ENCODE measurements around the gene KRTAP10-12. TPM values are rescaled to one million over a fixed set of nuclear protein-coding genes. Genes with fewer than 3 reads are reported as not detected.

The KRTAP10-12 gene
- total RNA-seq, 2 experiments from 2014 or later: not detected

- H3K27ac ChIP-seq (ENCODE audit: low read depth in 1 of 2, low read length in 2 of 2): no peak overlapping the region
- H3K27me3 ChIP-seq (ENCODE audit: control insufficient read depth in 1 of 2, insufficient read depth in 2 of 2, low read length in 2 of 2): peaks cover 2 to 6% of the 10 kb centered on the region in 2 experiments
- peaks cover 5% of the 10 kb centered on the region for H3K4me1 ChIP-seq (ENCODE audit: insufficient read depth, low read length)
- ATAC-seq (ENCODE audit: poor library complexity) (no peak), DNase-seq (no peak)
- intact Hi-C loops (cut with DNase I, micrococcal nuclease): loop anchor here in 1 of 2 experiments (2.0 kb wide), 1 partner anchor 35 kb away; the partner anchor contains the start of gene KRTAP12-3
- Mint-ChIP-seq H3K4me1 (ENCODE audit: low read depth) (peaks cover 19% of the 10 kb centered on the region), H3K36me3 (ENCODE audit: low read depth) (no peaks in the 10 kb centered on the region), H3K27me3 (peaks cover 27% of the 10 kb centered on the region), H3K27ac (no peak overlapping the region), H3K9me3 (peaks cover 5% of the 10 kb centered on the region), H3K4me3 (no peak overlapping the region)
- no peak overlapping the region for H3K4me3 ChIP-seq (ENCODE audit: low read length)
- ChIA-PET CTCF (no interaction called here), POLR2A (interaction anchor here (0.8 to 1.2 kb wide), 2 partner anchors 34 to 67 kb away, joined by 3 read pairs; partner anchors contain the start of gene KRTAP12-3)
- H3K36me3 ChIP-seq (ENCODE audit: insufficient read depth, low read length): no peaks in the 10 kb centered on the region
- TF ChIP-seq CTCF (IDR thresholded peaks at IDR 0.05): no peak
- peaks cover 0 to 11% of the 10 kb centered on the region in 2 experiments for H3K9me3 ChIP-seq (ENCODE audit: control insufficient read depth in 1 of 2, insufficient read depth in 1 of 2, low read length in 2 of 2)
Measured at GRCh38 chr21:44691686-44692085, 5.3 kb upstream of the KRTAP10-12 start.

- Mint-ChIP-seq H3K9me3 (peaks cover 5% of the 10 kb centered on the region), H3K4me3 (no peak overlapping the region), H3K27ac (no peak overlapping the region), H3K36me3 (ENCODE audit: low read depth) (no peaks in the 10 kb centered on the region), H3K27me3 (peaks cover 36% of the 10 kb centered on the region), H3K4me1 (ENCODE audit: low read depth) (peaks cover 19% of the 10 kb centered on the region)
- H3K27me3 ChIP-seq (ENCODE audit: control insufficient read depth in 1 of 2, insufficient read depth in 2 of 2, low read length in 2 of 2): peaks cover 10 to 11% of the 10 kb centered on the region in 2 experiments
- H3K36me3 ChIP-seq (ENCODE audit: insufficient read depth, low read length): no peaks in the 10 kb centered on the region
- ATAC-seq (ENCODE audit: poor library complexity) (no peak), DNase-seq (no peak)
- H3K9me3 ChIP-seq (ENCODE audit: control insufficient read depth in 1 of 2, insufficient read depth in 1 of 2, low read length in 2 of 2): peaks cover 5 to 11% of the 10 kb centered on the region in 2 experiments
- ChIA-PET POLR2A (no interaction called here), CTCF (interaction anchor here (0.7 kb wide), 1 partner anchor 100 kb away, joined by 3 read pairs; no protein-coding TSS in a partner anchor)
- no peak for TF ChIP-seq CTCF (IDR thresholded peaks at IDR 0.05)
- H3K4me1 ChIP-seq (ENCODE audit: insufficient read depth, low read length): peaks cover 5% of the 10 kb centered on the region
- intact Hi-C loops (cut with DNase I, micrococcal nuclease): loop anchor here in 1 of 2 experiments (2.0 kb wide), 1 partner anchor 36 kb away; the partner anchor contains the start of gene KRTAP12-3
- no peak overlapping the region for H3K27ac ChIP-seq (ENCODE audit: low read depth in 1 of 2, low read length in 2 of 2)
- no peak overlapping the region for H3K4me3 ChIP-seq (ENCODE audit: low read length)
Measured at GRCh38 chr21:44692798-44693512, 4.0 kb upstream of the KRTAP10-12 start.

GRCh38 chr21:44694776-44695175, 2.2 kb upstream of the KRTAP10-12 start:
- H3K9me3 ChIP-seq (ENCODE audit: control insufficient read depth in 1 of 2, insufficient read depth in 1 of 2, low read length in 2 of 2): peaks cover 11% of the 10 kb centered on the region in 2 experiments
- peak in 2 of 14 experiments; percentile 10 to 13 for DNase-seq
- no peak for ATAC-seq (ENCODE audit: poor library complexity)
- no peak overlapping the region for H3K4me3 ChIP-seq (ENCODE audit: low read length)
- H3K4me3 Mint-ChIP-seq: no peak overlapping the region
- POLR2A ChIA-PET: interaction anchor here (1.0 kb wide), 1 partner anchor 37 kb away, joined by 4 read pairs; the partner anchor contains the start of gene KRTAP12-3
- CTCF ChIA-PET: no interaction called here
- H3K36me3 ChIP-seq (ENCODE audit: insufficient read depth, low read length): no peaks in the 10 kb centered on the region
- H3K4me1 Mint-ChIP-seq (ENCODE audit: low read depth): peaks cover 19% of the 10 kb centered on the region
- H3K27ac ChIP-seq (ENCODE audit: low read depth in 1 of 2, low read length in 2 of 2): no peak overlapping the region
- intact Hi-C loops (cut with DNase I, micrococcal nuclease): no loop called here
- H3K27me3 ChIP-seq (ENCODE audit: control insufficient read depth in 1 of 2, insufficient read depth in 2 of 2, low read length in 2 of 2): peaks cover 18 to 26% of the 10 kb centered on the region in 2 experiments
- H3K4me1 ChIP-seq (ENCODE audit: insufficient read depth, low read length): peaks cover 5% of the 10 kb centered on the region
- H3K27ac Mint-ChIP-seq: no peak overlapping the region
- peaks cover 51% of the 10 kb centered on the region for H3K27me3 Mint-ChIP-seq
- H3K9me3 Mint-ChIP-seq: peaks cover 5% of the 10 kb centered on the region
- no peaks in the 10 kb centered on the region for H3K36me3 Mint-ChIP-seq (ENCODE audit: low read depth)
- TF ChIP-seq CTCF (IDR thresholded peaks at IDR 0.05): no peak

Data from CD4-positive, alpha-beta T cell (primary cell).